CD4-positive, alpha-beta T cell treated with Interleukin-1 beta for 1 hour (primary cell): ENCODE results near the gene PTEN.
A peak's percentile ranks its signal among the peaks of the same experiment; 100 is the strongest.
"Not testable (repeated sequence)": the region's sequence is repeated elsewhere in the genome, so short reads cannot be mapped to it uniquely, and the experiment has no call there.

Experiments used
- DNase-seq, 2 donors: peaks; one replicate each; pipeline ENCODE4 v3.0.0-alpha.2; 2020 to 2022

The PTEN gene

DNA sequence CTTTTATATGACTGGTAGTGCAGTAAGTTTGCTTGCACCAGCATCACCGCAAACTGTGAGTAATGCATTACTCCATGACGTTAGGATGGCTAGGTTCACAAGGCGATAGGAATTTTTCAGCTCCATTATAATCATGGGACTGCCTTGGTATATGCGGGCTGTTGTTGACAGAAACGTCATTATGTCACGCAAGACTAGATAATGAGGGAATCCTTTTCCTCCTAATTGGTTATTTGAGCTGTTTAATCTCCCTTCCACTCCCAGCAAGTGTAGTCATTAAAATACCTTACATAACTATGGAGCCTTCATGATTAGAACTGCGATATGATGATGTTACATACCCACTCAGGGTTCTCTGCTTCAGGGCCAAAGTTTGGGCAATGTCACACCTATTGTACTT lies 17.4 kb upstream of the PTEN start:
- DNase-seq = no peak

DNA sequence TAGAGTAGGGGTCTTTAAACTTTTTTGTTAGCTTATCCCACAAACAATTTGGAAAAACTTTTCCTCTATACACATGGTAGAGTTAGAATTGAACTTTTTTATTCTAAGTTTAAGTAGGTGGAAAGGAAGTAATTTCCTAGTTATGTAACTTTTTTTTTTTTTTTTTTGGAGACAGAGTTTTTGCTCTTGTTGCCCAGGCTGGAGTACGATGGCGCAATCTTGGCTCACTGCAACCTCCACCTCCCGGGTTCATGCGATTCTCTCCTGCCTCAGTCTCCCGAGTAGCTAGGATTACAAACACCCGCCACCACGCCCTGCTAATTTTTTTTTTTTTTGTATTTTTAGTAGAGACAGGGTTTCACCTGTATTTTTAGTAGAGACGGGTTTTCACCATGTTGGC lies 16.7 kb upstream of the PTEN start:
- not testable (repeated sequence) for DNase-seq

DNA sequence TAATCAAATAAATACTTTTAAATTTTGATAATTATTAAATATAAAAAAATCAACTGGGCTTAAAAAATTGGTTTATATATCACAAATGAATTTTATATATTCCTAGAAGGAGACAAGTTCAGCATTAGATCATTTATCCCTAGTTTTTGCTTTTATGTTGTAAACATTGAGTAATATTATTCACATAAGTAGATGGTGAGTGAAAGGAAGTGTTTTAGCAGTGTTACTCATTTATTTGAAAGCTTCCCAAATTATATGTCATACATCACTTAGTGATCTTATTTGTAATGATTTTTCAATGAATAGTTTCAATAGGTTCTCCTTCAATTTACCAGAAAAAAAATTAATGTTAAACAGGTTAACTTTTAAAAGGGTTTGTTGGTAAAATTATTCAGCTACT lies 15.9 kb upstream of the PTEN start:
- no peak for DNase-seq

DNA sequence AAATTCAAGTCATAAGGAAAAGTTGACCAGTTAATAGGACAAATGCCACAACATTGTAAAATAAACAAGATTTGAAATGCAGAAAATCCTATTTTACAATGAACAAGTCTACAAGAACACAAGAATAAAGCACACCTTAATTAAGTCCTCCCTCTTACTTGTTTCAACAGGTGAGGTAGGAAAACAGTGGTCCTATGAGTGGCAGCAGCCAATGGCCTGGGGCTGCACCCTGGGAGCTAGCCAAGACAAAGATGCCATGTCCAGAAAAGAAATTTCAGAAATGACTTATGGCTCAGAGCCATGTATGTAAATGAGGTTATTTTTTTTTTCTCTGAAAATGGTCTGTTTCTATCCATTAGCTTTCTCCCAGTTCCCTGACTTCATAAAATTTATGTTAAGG lies 14.4 kb upstream of the PTEN start:
- no peak for DNase-seq

DNA sequence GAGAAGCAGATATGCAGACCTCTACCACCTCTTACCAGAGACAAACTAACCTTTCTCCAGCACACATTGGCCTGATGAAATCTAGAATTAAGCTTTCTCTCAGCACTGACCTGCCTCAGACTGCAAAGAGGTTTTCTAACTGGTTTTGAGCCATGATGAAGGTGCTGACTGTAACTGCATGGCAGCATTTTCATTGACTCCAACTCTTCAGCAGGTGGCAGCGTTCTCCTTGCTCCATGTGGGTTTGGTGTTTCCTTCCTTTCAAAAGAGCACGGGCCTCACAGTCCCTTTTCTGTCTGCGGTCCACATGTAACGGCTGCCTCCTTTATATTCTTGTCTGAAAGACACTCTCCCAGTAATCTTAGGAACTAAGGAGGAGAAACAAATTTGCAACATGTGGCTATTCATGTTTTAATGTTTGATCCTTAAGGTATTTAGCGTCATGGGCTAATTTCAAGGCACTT lies 12.7 kb upstream of the PTEN start:
- peak; percentile 55 to 59 for DNase-seq

DNA sequence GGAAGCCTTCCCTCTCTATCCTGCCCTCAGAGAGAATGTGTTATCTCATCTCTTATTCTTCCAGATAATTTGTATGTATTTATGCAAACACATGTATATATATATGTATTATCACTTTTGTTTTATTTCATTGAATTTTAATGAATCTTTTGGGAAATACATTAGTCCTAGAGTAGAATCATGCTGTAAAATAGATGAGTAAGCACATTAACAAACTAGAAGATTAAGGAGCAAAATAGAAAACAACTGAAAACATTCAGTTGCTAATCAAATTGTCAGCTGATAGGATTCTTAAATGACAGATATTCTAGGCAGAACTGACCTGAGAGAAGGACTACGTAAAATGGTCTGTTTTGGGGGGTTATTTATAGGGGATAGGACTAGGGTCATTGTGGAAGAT lies 11.3 kb upstream of the PTEN start:
- no peak for DNase-seq

DNA sequence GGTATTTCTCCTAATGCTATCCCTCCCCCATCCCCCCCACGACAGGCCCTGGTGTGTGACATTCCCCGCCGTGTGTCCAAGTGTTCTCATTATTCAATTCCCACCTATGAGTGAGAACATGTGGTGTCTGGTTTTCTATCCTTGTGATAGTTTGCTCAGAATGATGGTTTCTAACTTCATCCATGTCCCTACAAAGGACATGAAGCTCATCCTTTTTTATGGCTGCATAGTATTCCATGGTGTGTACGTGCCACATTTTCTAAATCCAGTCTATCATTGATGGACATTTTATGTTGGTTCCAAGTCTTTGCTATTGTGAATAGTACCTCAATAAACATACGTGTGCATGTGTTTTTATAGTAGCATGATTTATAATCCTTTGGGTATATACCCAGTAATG lies 8.2 kb upstream of the PTEN start:
- not testable (repeated sequence) for DNase-seq

DNA sequence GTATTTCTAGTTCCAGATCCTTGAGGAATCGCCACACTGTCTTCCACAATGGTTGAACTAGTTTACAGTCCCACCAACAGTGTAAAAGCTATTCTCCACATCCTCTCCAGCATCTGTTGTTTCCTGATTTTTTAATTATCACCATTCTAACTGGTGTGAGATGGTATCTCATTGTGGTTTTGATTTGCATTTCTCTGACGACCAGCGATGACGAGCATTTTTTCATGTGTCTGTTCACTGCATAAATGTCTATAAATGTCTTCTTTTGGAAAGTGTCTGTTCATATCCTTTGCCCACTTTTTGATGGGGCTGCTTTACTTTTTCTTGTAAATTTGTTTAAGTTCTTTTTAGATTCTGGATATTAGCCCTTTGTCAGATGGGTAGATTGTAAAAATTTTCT lies 7.8 kb upstream of the PTEN start:
- not testable (repeated sequence) for DNase-seq

DNA sequence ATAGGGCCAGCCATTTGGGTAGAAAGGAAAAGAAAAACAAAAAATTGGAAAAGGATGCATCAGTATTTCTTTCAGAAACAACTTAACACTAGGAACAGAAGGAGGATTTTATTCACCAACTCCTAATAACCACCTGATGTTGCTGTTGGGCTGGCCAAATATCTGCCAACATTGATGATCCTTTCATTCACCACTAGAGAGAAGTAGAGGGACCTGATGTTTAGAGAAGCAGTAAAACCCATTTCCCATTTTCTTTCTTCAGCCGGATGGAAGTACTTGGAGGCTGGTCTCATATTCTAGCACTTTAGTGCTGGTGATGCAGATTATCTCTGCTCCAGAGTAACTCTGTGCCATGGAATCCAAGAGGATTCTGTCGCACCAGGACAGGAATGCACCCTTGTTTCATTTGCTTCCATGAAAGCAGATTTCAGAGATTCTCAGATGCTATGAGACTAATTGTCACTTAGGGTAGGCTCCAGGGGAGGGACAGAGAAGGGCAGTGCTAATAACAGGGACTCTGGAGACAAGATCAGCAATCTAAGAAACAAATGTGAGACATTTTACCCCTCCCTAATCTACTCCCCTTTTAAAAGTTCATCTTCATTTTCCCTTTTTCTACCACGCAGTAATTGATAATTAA lies 3.1 kb upstream of the PTEN start:
- peak; percentile 52 to 71 for DNase-seq

DNA sequence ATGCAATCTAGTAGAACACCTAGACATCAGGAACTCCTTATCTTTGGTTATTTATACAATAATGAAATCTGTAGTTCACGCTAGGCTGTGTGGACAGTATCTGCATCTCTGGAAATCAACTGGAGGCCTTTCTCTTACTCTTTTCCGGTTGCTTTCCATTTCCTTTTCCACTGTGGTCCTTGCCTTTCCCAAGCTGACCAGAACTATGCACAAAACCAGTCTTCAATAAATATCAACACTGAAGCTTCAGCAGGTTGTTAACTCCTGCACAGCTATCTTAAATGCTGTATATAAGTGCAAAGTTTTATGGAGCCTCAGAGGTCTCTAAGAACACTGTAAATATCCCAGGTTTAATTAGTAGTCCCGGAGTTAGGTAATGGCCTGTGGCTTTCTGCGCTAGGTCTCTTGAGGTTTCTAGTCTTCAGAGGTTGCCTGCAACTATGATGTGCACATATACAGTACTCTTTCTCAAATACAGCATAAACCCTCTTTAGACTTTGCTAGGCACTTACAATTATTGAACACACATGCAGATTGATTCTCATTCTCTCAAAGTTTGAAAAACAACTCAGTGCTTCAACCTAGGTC lies 2.5 kb upstream of the PTEN start:
- DNase-seq = no peak

DNA sequence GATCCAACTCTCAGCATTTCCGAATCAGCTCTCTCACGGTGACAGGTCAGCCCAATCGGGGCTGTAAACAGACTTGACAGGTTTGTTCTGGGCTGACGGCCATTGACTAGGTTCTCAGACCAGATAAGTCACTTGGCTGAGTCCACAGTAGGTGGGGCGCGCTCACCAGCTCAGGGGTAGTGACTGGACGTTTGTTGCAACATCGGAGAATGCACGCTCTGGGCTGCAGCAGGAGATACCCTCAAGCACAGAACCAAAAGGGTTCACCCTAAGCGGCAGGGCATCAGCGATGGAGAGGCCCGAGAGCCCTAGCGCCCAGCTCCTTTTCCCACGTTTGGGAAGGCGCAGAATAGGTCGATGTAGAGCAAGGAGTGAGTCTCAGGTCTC lies 1.9 kb upstream of the PTEN start:
- DNase-seq = peak; percentile 20 to 68

DNA sequence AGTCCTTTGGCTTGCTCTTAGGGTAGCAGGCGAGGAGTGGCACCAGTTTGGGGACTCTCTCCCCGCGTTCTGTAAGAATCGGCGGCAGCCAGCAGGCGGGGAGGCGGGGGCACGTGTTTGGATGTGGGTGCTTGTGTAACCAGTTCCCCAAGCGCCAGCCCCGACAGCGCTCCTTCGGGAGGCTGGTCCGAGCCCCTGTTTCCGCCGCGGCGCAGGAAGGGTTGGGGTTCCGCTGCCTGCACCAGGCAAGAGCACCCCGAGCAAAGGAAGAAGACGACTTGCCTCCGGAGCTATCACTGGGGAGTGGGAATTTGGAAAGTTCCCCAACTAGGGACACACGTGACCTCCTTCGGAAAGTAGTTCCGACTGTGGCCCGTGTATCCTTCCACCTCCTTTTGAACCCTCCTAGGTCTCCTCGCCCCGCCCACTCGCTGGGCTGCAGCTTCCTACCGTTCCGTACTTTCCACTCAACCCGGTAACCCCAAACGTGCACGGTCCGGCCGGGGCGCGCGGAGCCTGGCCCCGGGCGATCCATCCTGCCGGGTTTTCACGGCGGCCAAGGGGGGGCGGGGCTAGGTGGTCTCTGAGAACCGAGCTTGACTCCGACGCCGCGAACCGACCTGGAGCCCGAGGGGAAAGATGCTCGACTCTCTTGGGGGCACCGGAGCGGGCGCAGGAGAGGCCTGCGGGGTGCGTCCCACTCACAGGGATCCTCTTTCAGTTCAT lies 1.3 kb upstream of the PTEN start:
- DNase-seq = peak; percentile 95

DNA sequence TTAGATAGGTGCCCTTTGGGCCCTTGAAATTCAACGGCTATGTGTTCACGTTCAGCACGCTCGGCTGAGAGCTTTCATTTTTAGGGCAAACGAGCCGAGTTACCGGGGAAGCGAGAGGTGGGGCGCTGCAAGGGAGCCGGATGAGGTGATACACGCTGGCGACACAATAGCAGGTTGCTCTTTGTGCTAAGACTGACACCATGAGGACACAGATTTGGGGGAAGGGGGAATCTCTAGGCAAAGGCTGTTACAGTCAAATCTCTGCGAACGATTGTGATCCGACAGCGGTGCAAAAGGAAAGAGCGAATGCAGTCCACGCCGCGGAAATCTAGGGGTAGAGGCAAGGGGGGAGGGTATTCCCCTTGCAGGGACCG lies 759 bp upstream of the PTEN start:
- no peak for DNase-seq

DNA sequence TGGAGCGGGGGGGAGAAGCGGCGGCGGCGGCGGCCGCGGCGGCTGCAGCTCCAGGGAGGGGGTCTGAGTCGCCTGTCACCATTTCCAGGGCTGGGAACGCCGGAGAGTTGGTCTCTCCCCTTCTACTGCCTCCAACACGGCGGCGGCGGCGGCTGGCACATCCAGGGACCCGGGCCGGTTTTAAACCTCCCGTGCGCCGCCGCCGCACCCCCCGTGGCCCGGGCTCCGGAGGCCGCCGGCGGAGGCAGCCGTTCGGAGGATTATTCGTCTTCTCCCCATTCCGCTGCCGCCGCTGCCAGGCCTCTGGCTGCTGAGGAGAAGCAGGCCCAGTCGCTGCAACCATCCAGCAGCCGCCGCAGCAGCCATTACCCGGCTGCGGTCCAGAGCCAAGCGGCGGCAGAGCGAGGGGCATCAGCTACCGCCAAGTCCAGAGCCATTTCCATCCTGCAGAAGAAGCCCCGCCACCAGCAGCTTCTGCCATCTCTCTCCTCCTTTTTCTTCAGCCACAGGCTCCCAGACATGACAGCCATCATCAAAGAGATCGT lies 598 bp downstream of the PTEN start:
- DNase-seq = peak; percentile 16 to 30

DNA sequence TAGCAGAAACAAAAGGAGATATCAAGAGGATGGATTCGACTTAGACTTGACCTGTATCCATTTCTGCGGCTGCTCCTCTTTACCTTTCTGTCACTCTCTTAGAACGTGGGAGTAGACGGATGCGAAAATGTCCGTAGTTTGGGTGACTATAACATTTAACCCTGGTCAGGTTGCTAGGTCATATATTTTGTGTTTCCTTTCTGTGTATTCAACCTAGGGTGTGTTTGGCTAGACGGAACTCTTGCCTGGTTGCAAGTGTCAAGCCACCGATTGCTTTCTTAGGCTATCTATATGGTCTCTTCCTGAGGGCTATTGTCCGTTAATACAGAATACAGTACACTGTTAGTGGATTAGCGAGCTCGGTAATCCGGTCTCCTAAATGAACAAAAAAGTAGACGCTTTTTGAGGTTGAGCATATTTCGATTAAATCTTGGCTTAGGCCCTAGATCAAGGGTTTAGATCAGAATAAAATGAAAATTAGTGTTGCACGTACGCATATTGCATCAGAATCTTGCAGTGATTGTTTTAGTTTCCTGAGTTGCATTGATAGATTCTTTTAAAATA lies 1.2 kb downstream of the PTEN start:
- no peak for DNase-seq

DNA sequence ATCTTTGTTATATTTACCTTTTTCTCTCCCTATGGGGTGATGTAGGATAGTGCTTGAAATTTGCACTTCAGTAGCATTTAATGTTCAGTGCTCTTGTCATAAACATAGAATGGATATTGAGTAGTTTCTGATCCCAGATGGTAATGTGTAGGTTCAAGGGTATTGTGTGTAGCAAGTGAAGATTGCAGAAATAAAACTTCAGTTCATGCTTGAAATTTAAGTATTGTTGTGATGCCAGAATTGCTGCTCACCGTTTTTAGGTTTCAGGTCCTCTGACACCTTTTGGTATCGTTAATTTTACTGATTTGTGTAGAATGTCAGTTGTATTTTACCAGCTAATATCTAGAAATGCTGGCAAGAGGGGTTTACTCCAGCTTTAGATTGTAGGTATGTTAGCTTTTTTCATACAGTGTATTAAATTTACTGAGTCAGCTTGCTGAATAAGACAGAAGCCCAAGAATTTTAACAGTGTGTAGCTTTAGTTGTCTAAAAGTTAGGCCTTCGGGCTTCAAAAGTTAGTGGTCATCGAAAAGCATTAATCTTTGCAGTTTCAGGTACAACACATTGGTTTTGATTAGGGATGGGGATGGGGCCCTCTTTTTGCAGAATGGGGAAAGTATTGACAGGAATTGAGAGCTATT lies 1.9 kb downstream of the PTEN start:
- no peak for DNase-seq

DNA sequence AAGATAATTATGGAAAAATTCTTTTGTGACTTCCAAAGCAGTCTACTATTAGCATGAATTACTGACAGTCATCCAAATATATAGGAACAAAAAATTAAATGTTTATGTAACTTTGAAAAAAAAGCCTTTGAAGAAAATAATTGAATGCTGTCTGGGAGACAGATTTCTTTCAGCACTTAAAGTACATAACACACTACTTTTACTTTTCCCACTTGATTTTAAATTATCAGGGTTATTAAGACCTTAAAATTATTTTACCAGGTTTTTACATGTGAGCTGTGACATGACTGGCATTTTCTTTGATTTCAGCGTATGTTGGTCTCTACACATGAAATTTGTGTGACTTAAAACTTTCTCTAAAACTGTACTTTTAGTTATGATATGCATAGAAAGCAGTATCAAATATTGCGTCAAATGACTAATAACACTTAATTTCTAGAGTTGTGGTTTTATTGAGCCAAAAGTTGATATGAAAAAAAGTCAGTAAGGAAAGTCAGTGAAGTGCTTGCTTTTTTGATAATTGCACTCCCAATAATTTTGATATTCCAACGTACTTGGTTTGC lies 3.1 kb downstream of the PTEN start:
- no peak for DNase-seq

DNA sequence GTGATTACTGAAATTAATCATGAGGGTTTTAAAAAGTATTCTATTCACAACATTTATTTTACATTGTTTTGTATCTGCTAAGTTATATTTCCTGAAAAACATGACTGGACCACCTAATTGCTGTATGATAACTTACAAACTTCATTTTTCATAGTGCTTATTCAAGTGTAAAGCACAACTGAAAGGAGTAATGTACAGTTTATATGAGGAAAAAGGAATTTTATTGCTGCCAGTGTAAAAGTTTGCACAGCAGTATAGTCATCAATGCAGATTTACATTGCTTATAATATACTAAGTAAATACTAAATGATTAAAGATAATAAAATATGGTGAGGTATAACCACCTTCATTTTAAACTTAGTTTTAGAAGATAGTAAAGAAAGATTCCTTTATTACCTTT lies 4.0 kb downstream of the PTEN start:
- DNase-seq = no peak

DNA sequence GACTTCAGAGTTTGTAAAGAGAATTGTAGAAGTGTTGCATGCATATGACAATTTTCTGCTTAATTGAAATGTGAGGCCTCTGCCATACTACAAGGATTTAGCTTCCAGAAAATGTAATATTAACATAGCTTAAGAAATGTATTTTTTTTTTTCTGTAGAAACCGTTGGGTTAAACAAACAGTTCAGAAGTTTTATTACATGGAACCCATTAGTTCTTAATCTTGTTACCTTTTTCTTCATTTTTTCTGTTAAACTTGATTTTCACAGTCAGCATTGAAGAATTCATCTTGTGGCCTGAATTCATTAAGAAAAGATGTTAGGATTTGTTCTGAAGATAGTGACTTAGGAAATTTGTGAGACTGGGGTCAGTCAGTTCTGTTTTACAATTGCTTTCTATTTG lies 4.9 kb downstream of the PTEN start:
- no peak for DNase-seq

DNA sequence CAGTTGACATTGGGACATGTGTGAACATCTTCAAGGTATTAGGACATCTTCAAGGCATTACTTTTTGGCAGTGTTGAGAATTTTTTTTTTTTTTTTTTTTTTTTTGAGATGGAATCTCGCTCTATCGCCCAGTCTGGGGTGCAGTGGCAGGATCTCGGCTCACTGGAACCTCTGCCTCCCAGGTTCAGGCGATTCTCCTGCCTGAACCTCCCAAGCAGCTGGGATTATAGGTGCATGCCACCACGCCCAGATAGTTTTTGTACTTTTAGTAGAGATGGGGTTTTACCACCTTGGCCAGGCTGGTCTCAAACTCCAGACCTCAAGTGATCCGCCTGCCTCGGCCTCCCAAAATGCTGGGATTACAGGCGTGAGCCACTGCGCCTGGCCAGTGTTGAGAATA lies 5.7 kb downstream of the PTEN start:
- DNase-seq = not testable (repeated sequence)

DNA sequence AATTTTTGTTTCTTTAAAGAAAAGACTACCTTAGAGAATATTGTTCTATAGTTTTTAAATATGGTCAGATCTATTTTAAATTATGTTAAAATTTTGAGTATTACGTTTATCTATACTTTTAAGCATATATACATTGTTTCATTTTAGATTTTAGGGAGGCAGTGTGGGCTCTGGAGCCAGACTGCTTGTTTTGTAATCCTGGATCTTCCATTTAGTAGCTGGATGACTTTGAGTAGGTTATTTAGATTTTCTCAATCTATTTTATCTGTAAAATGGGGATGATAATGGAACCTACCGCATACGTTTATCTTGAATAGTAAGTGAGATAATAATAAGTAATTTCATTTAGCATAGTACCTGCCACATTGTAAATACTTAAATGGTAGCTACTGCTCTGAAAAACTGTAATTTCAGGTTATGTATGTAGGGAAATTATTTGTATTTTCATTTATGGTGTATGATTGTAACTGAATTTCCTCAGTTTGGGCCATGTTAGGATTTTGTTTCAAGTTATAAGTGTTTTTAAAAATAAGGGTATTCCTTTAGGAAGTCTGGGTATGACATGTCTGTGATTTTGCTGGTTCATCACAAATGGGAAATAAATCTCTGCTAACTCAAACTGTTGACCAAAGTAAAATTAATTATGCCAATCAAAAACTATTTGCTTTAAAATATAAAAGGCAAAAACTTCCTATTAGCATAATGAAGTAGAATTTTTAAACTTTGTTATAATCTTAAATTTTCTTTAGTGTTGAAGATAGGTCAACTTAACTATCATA lies 6.5 kb downstream of the PTEN start:
- no peak for DNase-seq

DNA sequence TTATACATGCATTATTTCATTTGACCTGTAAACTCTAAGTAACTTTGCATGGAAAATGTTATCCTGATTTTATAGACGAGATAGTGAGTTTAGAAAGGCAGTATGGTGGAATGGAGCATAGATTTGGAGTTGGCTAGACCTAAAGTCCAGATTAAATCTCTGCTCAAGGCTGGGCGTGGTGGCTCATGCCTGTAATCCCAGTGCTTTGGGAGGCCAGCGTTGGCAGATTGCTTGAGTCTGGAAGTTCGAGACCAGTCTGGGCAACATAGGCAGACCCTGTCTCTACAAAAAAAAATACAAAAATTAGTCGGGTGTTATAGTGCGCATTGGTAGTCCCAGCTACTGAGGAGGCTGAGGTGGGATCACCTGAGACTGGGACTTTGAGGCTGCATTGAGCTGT lies 9.4 kb downstream of the PTEN start:
- no peak for DNase-seq
